Panc1 (cell line): ENCODE data around the gene FZD2. TPM values are rescaled to one million over a fixed set of nuclear protein-coding genes. Genes with fewer than 3 reads are reported as not detected.

Experiments
- ATAC-seq: fragments of 200-7000 bp; cut with Tn5 transposase; 2 replicates; pipeline ENCODE4 v1.9.1; 2020; ENCODE audit warnings: mild to moderate bottlenecking, moderate library complexity
- BruUV-seq: library from RNA; stranded (reverse); fragments of 400-500 nt; replicated peaks from 2 replicates; lab custom pipeline; 2021; lab: Mats Ljungman, UMichigan
- CTCF ChIA-PET: fragments of 300-600 bp; sonication (Branson Sonifier 250); formaldehyde crosslinking; loops from one replicate; lab custom pipeline; 2022; ENCODE audit warnings: antibody characterized with exemption; lab: Charles Lee
- POLR2A ChIA-PET: fragments of 300-600 bp; sonication (Branson Sonifier 250); formaldehyde crosslinking; loops from one replicate; lab custom pipeline; 2022; ENCODE audit warnings: antibody characterized with exemption; lab: Charles Lee
- DNase-seq: peaks from one replicate; pipeline ENCODE4 v3.0.0-alpha.2; 2010; ENCODE audit warnings: low read depth, low spot score
- H3K27ac ChIP-seq: 2 replicates; pipeline ENCODE4 v1.5.1; 2011; ENCODE audit warnings: mild to moderate bottlenecking, low read length, inconsistent platforms
- H3K27me3 ChIP-seq: fragments of 200-500 bp; sonication (Bioruptor generic); 2 replicates; pipeline ENCODE4 v1.6.0; 2014; ENCODE audit warnings: low read length, inconsistent platforms; ENCODE audit not compliant: control insufficient read depth, insufficient read depth
- H3K36me3 ChIP-seq: fragments of 200-500 bp; sonication (Bioruptor generic); 2 replicates; pipeline ENCODE4 v1.5.1; 2014; ENCODE audit warnings: inconsistent platforms, mild to moderate bottlenecking, low read length, moderate library complexity; ENCODE audit not compliant: control insufficient read depth, insufficient read depth
- H3K4me1 ChIP-seq: 2 replicates; pipeline ENCODE4 v1.5.1; 2011; ENCODE audit warnings: inconsistent platforms, mild to moderate bottlenecking, low read length, moderate library complexity; ENCODE audit not compliant: control insufficient read depth, insufficient read depth
- H3K4me3 ChIP-seq, 2 experiments: 2 replicates each; pipeline ENCODE4 v1.5.1; 2011 to 2012; ENCODE audit warnings: low read depth in 2 of 2, low read length in 2 of 2, mild to moderate bottlenecking in 2 of 2, inconsistent platforms in 1 of 2, moderate library complexity in 1 of 2
- H3K9me3 ChIP-seq: fragments of 200-500 bp; sonication (Bioruptor generic); 2 replicates; pipeline ENCODE4 v1.5.1; 2014; ENCODE audit warnings: low read depth, mild to moderate bottlenecking, inconsistent platforms, low read length, moderate library complexity; ENCODE audit not compliant: control insufficient read depth, insufficient read depth
- CTCF ChIP-seq: fragments of 450-650 bp; IDR thresholded peaks from 2 replicates; pipeline ENCODE4 v1.5.1; 2017; ENCODE audit warnings: mild to moderate bottlenecking
- POLR2AphosphoS5 ChIP-seq: IDR thresholded peaks from 2 replicates; pipeline ENCODE4 v1.6.1; 2012; ENCODE audit warnings: mild to moderate bottlenecking, low read depth, low read length, moderate library complexity
- REST ChIP-seq, 2 experiments: IDR thresholded peaks; 2 replicates each; pipeline ENCODE4 v1.6.1; 2011 to 2012; ENCODE audit warnings: low read depth in 2 of 2, control low read depth in 1 of 2, low read length in 1 of 2, mild to moderate bottlenecking in 1 of 2, moderate library complexity in 1 of 2; ENCODE audit not compliant: insufficient read depth in 1 of 2
- SIN3A ChIP-seq: IDR thresholded peaks from 2 replicates; pipeline ENCODE4 v1.6.1; 2012; ENCODE audit warnings: low read depth, mild to moderate bottlenecking, low read length, moderate library complexity, borderline replicate concordance; ENCODE audit not compliant: insufficient read depth
- TCF7L2 ChIP-seq: IDR thresholded peaks from 2 replicates; pipeline ENCODE4 v1.6.1; 2011; ENCODE audit warnings: mild to moderate bottlenecking, low read depth, low read length, inconsistent platforms
- in situ Hi-C: cut with HindIII; loops from 2 replicates; pipeline ENCODE4 v1.10.0; 2016; ENCODE audit warnings: low sequenced_read_pairs, low pct_unique_long_range_greater_than_20kb
- intact Hi-C: fragments of 100-400 bp; cut with micrococcal nuclease; formaldehyde crosslinking; loops from one replicate; pipeline ENCODE4 v1.10.0; 2022; ENCODE audit not compliant: unreplicated experiment
- total RNA-seq: library from RNA; stranded (reverse); gene quantifications from one replicate; pipeline ENCODE4 v1.2.1, GENCODE V29; 2021; ENCODE audit not compliant: unreplicated experiment

The FZD2 gene
- total RNA-seq, 1 experiment from 2014 or later, result 35.4 TPM

GRCh38 chr17:44585315-44585714 lies 28.0 kb downstream of the FZD2 start:
- ChIA-PET CTCF (no interaction called here), POLR2A (no interaction called here)
- no peak overlapping the region for H3K4me3 ChIP-seq
- H3K27ac ChIP-seq, result peak overlapping the region; percentile 83; the same call in 1 of the 2 replicates
- TF ChIP-seq TCF7L2 (no peak), REST (IDR thresholded peaks at IDR 0.05; ENCODE audit: insufficient read depth in 1 of 2, low read depth in 2 of 2, low read length in 1 of 2) (no peak), POLR2AphosphoS5 (no peak), SIN3A (no peak), CTCF (no peak)
- H3K36me3 ChIP-seq, result no peaks in the 10 kb centered on the region
- H3K27me3 ChIP-seq, result no peaks in the 10 kb centered on the region
- no peak for ATAC-seq
- in situ Hi-C loops, result no loop called here
- H3K9me3 ChIP-seq, result no peaks in the 10 kb centered on the region
- no TSS peak for BruUV-seq
- intact Hi-C loops, result no loop called here
- no peak for DNase-seq
- peaks cover 27% of the 10 kb centered on the region for H3K4me1 ChIP-seq

GRCh38 chr17:44587339-44587738 lies 30.1 kb downstream of the FZD2 start:
- BruUV-seq, result no TSS peak
- intact Hi-C loops, result no loop called here
- CTCF ChIA-PET, result interaction anchor here (1.0 kb wide), 1 partner anchor 49 kb away, joined by 12 read pairs; no protein-coding TSS in a partner anchor
- in situ Hi-C loops, result no loop called here
- H3K4me3 ChIP-seq, result no peak overlapping the region
- TF ChIP-seq CTCF (no peak), POLR2AphosphoS5 (0 out of 2 replicates have a peak, but pooled peaks have one; percentile 31), REST (IDR thresholded peaks at IDR 0.05; ENCODE audit: insufficient read depth in 1 of 2, low read depth in 2 of 2, low read length in 1 of 2) (no peak), SIN3A (no peak), TCF7L2 (no peak)
- peak; percentile 97 for ATAC-seq
- peak overlapping the region; percentile 83 for H3K27ac ChIP-seq
- no peak for DNase-seq
- H3K36me3 ChIP-seq, result no peaks in the 10 kb centered on the region
- peaks cover 27% of the 10 kb centered on the region for H3K4me1 ChIP-seq
- POLR2A ChIA-PET, result interaction anchor here (0.7 kb wide), 2 partner anchors 17 to 133 kb away, joined by 3 to 13 read pairs; no protein-coding TSS in a partner anchor
- no peaks in the 10 kb centered on the region for H3K9me3 ChIP-seq
- H3K27me3 ChIP-seq, result no peaks in the 10 kb centered on the region
